Suprapubic skin (tissue), 4 donors: ENCODE data around the gene CAMK1D. TPM values are rescaled to one million over a fixed set of nuclear protein-coding genes. Genes with fewer than 3 reads are reported as not detected.
A peak's percentile ranks its signal among the peaks of the same experiment; 100 is the strongest.
"Not testable (repeated sequence)": the region's sequence is repeated elsewhere in the genome, so short reads cannot be mapped to it uniquely, and the experiment has no call there.

Source experiments
- DNase-seq, 2 donors: peaks; one replicate each; pipeline ENCODE4 v3.0.0-alpha.2; 2019; ENCODE audit warnings: low spot score in 2 of 2
- H3K27ac ChIP-seq: fragments of 200-600 bp; sonication (generic); one replicate; pipeline ENCODE4 v1.5.1; 2019
- H3K27me3 ChIP-seq: fragments of 200-600 bp; sonication (generic); one replicate; pipeline ENCODE4 v1.5.1; 2019
- H3K36me3 ChIP-seq: fragments of 200-600 bp; sonication (generic); one replicate; pipeline ENCODE4 v1.5.1; 2019
- H3K4me1 ChIP-seq: fragments of 200-600 bp; sonication (generic); one replicate; pipeline ENCODE4 v1.5.1; 2019
- H3K4me3 ChIP-seq: fragments of 200-600 bp; sonication (generic); one replicate; pipeline ENCODE4 v1.5.1; 2019; ENCODE audit warnings: mild to moderate bottlenecking
- H3K9me3 ChIP-seq: fragments of 200-600 bp; sonication (generic); one replicate; pipeline ENCODE4 v1.5.1; 2019
- EP300 ChIP-seq: sonication (generic); formaldehyde crosslinking; IDR thresholded peaks from one replicate; pipeline ENCODE4 v1.6.1; 2017; ENCODE audit warnings: antibody characterized with exemption
- POLR2A ChIP-seq, 2 donors: fragments of 450-650 bp; IDR thresholded peaks; one replicate each; pipeline ENCODE4 v1.6.1; 2017; ENCODE audit warnings: antibody characterized with exemption in 2 of 2, mild to moderate bottlenecking in 2 of 2, moderate library complexity in 2 of 2
- POLR2AphosphoS5 ChIP-seq, 3 donors: sonication (generic); formaldehyde crosslinking; IDR thresholded peaks; one replicate each; pipeline ENCODE4 v1.6.1; 2017; ENCODE audit warnings: antibody characterized with exemption in 3 of 3
- WGBS: methylation state at CpG from one replicate; pipeline ENCODE4 v1.1.5; 2018; 5-methylcytosine and 5-hydroxymethylcytosine counted together
- total RNA-seq, 4 donors: library from RNA; depleted of rRNA; stranded (reverse); fragments of >200 nt; gene quantifications; one replicate each; pipeline ENCODE4 v1.1.0, GENCODE V29; 2016
- TF ChIP-seq, protein P1 (sequence below), 2 donors: fragments of 200-600 bp in 1 of 2; fragments of 450-650 bp in 1 of 2; sonication (generic) in 1 of 2; IDR thresholded peaks; one replicate each; pipeline ENCODE4 v1.5.1; 2016 to 2019; ENCODE audit warnings: antibody characterized with exemption in 2 of 2, mild to moderate bottlenecking in 1 of 2, moderate library complexity in 1 of 2

Gene CAMK1D
- total RNA-seq, 4 donors from 2014 or later, result 26.4 to 31.3 (median 30.2) TPM

DNA sequence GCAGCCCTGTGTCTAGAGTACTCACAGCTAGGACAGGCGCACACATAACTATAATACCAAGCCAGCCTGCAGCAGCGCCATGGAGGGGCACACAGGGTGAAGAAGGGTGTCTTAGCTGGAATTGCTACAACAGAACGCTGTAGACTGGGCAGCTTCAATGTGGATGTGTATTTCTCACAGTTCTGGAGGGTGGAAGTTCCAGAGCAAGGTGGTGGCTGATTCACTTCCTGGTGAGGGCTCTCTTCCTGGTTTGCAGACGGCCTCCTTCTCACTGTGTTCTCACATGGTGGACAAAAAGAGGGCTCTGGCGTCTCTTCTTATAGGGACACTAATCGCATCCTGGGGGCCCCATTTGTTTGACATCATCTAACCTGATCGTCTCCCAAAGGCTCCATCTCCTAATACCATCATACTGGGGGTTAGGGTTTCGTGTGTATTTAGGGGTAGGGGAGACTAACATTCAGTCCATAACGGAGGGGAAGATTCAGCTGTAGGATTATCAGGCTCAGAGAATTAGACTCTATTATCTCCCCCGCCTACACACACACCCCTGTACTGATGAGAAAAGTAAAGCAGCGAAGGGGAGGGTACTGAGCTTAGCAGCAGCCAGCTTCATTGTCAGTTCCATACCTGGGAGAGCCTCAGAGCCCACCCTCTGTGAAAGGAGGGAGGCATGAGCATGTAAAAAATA, 363.1 kb downstream of the CAMK1D start:
- peaks cover 36% of the 10 kb centered on the region for H3K4me1 ChIP-seq
- no peak for DNase-seq
- H3K9me3 ChIP-seq, result no peaks in the 10 kb centered on the region
- no peak for TF ChIP-seq EP300
- no peaks in the 10 kb centered on the region for H3K36me3 ChIP-seq
- no peaks in the 10 kb centered on the region for H3K27me3 ChIP-seq
- 92% methylated on average over 11 of the region's 11 CpGs for WGBS
- no peak overlapping the region for H3K27ac ChIP-seq
- H3K4me3 ChIP-seq, result no peak overlapping the region

DNA sequence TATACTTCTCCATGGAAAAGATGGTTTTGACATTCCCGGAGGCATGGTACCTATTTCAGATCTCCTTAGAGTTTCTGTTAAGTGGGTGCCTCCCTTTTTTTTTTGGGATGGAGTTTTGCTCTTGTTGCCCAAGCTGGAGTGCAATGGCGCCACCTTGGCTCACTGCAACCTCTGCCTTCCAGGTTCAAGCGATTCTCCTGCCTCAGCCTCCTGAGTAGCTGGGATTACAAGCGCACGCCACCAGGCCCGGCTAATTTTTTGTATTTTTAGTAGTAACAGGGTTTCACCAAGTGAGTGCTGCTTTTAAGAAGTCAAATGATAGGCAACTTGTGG, 363.6 kb downstream of the CAMK1D start:
- H3K4me3 ChIP-seq, H3K27me3 ChIP-seq, H3K27ac ChIP-seq, H3K9me3 ChIP-seq, H3K36me3 ChIP-seq, DNase-seq: not testable (repeated sequence)
- 98% methylated on average over 6 of the region's 6 CpGs for WGBS
- peaks cover 31% of the 10 kb centered on the region for H3K4me1 ChIP-seq

DNA sequence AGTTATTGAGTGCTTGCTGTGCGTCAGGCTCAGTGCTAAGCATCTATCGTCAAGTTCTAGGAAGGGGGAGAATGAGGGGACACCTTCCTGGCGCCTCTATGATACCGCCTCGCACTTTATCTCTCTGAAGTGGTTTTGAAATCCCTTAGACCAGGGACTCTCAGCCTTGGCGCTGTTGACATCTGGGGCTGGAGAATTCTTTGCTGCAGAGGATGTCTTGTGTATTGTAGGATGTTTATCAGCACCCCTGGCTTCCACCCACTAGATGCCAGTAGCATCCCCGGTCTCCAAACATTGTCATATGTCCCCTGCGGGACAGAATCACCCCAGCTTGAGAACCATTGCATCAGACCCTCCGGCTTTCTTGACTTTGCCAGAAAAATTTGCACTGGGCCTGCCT, 366.7 kb downstream of the CAMK1D start:
- H3K4me3 ChIP-seq, result no peak overlapping the region
- H3K4me1 ChIP-seq, result peaks cover 32% of the 10 kb centered on the region
- no peak overlapping the region for H3K27ac ChIP-seq
- DNase-seq, result no peak
- 78% methylated on average over 9 of the region's 9 CpGs for WGBS
- H3K27me3 ChIP-seq, result no peaks in the 10 kb centered on the region
- TF ChIP-seq POLR2AphosphoS5 (IDR thresholded peaks at IDR 0.05), result no peak
- no peak for TF ChIP-seq EP300
- no peak for TF ChIP-seq POLR2A (IDR thresholded peaks at IDR 0.05)
- TF ChIP-seq, protein P1, sequence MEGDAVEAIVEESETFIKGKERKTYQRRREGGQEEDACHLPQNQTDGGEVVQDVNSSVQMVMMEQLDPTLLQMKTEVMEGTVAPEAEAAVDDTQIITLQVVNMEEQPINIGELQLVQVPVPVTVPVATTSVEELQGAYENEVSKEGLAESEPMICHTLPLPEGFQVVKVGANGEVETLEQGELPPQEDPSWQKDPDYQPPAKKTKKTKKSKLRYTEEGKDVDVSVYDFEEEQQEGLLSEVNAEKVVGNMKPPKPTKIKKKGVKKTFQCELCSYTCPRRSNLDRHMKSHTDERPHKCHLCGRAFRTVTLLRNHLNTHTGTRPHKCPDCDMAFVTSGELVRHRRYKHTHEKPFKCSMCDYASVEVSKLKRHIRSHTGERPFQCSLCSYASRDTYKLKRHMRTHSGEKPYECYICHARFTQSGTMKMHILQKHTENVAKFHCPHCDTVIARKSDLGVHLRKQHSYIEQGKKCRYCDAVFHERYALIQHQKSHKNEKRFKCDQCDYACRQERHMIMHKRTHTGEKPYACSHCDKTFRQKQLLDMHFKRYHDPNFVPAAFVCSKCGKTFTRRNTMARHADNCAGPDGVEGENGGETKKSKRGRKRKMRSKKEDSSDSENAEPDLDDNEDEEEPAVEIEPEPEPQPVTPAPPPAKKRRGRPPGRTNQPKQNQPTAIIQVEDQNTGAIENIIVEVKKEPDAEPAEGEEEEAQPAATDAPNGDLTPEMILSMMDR (IDR thresholded peaks at IDR 0.05), result no peak
- no peaks in the 10 kb centered on the region for H3K9me3 ChIP-seq
- no peaks in the 10 kb centered on the region for H3K36me3 ChIP-seq

DNA sequence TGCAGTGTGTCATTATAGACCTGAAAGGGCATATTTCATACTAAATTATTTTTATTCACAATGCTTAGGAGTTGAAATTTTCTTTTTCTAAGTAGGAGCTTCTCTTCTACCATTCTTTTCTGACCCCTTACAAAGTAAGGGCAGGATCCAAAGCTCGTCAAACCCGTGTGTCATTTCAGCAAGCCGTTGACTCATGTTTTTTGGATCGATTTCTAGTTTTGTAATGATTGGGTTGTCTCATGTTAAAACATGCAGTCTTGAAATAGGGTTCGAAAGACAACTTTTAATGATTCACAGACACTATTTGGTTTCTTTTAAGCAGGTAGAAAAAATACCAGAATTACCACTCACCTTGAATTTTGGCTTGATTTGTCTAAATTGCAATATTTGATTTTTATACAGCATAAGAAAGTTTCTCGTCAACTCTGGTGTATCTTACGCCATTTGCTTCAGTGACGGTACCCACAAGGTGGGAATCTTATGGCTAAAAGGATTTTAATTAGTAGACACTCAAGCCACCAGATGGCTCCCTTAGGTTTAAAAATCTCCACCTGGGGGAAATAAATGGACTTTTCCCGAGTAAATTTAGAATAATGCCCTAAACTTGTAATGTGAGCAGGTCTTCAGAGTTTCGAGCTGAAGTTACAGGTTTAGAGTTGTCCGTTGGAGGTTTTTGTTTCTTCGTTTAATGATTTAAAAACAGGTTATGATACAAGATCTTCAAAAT, 368.8 kb downstream of the CAMK1D start:
- Histone ChIP-seq H3K4me1 (peaks cover 29% of the 10 kb centered on the region), H3K4me3 (peak overlapping the region; percentile 11), H3K27ac (peak overlapping the region; percentile 30), H3K9me3 (no peaks in the 10 kb centered on the region), H3K36me3 (no peaks in the 10 kb centered on the region), H3K27me3 (no peaks in the 10 kb centered on the region)
- 55% methylated on average over 12 of the region's 12 CpGs for WGBS
- DNase-seq, result no peak
- no peak for TF ChIP-seq POLR2A (IDR thresholded peaks at IDR 0.05)
- TF ChIP-seq POLR2AphosphoS5 (IDR thresholded peaks at IDR 0.05), result no peak
- TF ChIP-seq EP300, result no peak
- TF ChIP-seq, protein P1 (IDR thresholded peaks at IDR 0.05), result no peak

DNA sequence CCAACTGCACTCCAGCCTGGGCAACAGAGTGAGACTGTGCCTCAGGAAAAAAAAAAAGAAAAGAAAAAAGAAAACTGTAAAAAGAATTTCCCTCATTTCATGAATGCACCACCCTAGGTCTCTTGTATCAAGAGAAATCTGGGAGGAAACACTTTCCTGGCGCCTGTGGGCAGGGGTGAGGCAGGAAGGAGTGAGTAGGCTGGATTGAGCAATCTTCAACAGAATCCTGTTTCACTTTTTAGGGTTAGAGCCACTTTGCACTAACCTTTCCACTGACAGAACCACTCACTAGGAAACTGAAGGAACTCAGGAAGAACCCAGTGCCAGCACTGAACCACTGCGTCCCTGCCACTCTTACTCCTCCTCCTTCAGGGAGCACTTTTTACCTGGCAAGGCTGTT, 370.0 kb downstream of the CAMK1D start:
- no peak overlapping the region for H3K4me3 ChIP-seq
- H3K36me3 ChIP-seq, result no peaks in the 10 kb centered on the region
- TF ChIP-seq, protein P1 (IDR thresholded peaks at IDR 0.05), result no peak
- H3K9me3 ChIP-seq, result no peaks in the 10 kb centered on the region
- peaks cover 29% of the 10 kb centered on the region for H3K4me1 ChIP-seq
- 34% methylated on average over 2 of the region's 2 CpGs for WGBS
- peak overlapping the region; percentile 55 for H3K27ac ChIP-seq
- H3K27me3 ChIP-seq, result no peaks in the 10 kb centered on the region
- no peak for DNase-seq

DNA sequence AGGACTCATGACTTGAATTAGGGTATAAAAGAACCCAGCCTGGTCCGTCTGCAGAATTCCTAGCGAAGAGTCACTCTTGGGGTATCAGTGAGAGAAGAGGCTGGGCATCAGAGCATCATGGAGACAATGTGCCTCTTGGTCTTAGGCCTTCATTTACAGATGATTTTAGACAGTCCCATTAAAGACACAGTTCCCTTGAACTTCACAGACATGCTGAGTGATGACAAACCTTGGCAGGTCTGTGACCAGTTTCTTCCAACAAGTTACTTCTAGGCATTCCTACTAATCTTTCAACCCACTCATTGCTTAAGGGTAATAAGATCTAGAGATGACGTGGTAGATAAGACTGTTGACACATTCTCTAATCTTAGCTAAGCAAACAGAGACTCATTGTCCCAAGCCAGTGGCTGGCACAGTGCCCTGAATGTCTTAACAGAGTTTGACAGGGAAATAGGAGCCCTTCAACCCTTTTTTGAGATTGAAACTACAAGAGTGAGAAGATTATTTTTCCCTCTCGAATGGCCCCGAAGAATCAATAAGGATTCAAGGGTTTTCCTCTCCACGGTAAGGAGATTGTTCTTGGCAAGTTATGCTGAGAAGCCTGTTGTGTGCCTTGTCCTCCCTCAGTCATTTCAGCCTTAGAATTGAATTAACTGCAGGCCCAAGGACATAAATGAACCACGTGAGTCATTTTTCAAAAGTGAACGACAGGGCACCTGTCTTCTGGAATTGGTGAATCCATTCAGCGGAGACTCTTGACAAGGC, 371.1 kb downstream of the CAMK1D start:
- peak overlapping the region; percentile 59 for H3K27ac ChIP-seq
- H3K4me3 ChIP-seq, result no peak overlapping the region
- TF ChIP-seq POLR2A (IDR thresholded peaks at IDR 0.05) (no peak), POLR2AphosphoS5 (IDR thresholded peaks at IDR 0.05) (peak in 1 of 3 donors; percentile 35), EP300 (no peak)
- TF ChIP-seq, protein P1 (IDR thresholded peaks at IDR 0.05), result no peak
- no peaks in the 10 kb centered on the region for H3K36me3 ChIP-seq
- no peaks in the 10 kb centered on the region for H3K27me3 ChIP-seq
- peak; percentile 91 for DNase-seq
- no peaks in the 10 kb centered on the region for H3K9me3 ChIP-seq
- peaks cover 29% of the 10 kb centered on the region for H3K4me1 ChIP-seq
- WGBS, result 53% methylated on average over 9 of the region's 9 CpGs
